Inferior parietal cortex (tissue), 1 donor: ENCODE results near the gene STK16.
A peak's percentile ranks its signal among the peaks of the same experiment; 100 is the strongest.
"Not testable (repeated sequence)": the region's sequence is repeated elsewhere in the genome, so short reads cannot be mapped to it uniquely, and the experiment has no call there.

ENCODE experiments used
- DNase-seq: peaks from one replicate; pipeline ENCODE4 v3.0.0-alpha.2; 2016; ENCODE audit errors: extremely low spot score

Gene STK16

DNA sequence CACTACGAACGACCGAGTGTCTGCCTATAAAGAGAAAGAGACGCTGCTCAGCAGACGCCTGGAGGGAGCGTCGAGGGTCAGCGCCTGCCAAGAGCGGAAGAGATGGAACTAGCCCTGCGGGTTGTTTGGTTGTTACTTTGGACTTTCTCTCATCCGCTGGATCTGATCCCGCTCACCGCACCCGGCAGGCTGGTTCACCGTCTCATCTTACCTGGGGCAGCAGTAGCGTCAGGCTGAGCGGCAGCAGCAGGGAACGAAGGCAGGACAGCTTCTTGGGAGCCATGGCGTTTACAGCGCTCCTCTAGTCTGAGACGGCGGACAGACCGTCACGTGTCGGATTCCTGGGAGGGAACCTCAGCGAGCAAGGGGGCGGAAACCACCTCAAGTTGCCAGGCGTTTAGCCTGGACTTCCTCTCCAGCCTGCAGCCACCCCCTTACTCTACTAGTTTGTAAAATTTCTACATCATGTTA, 2.0 kb upstream of the STK16 start:
- DNase-seq, result no peak

DNA sequence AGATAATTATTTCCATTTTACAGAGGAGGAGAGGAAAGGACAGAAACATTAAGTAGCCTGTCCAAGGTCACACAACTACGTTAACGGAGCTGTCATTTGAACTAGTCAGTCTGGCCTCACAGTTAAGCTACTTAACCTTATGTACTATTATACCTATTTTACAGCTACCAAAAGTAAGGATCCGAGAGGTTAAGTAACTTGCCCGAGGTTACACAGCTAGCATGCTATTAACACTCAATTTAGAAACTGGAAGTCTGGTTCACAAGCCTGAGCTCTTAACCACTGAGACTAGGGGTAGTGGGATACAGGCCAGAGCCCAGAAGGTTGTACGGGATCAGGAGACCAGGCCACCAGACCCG, 511 bp upstream of the STK16 start:
- DNase-seq, result no peak

DNA sequence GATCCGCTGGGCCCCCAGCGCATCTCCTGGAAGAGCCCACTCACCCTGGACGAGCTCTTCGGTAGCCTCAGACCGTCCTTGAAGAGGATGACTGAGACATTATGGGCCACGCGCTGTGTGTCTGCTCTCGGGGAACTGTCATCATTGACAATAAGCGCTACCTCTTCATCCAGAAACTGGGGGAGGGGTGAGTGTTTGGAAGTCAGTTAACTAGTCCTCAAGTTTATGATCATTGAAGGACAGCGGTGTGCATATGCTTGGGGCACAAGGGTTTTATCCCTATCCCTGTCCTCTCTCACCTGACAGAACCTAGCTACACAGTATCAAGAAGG, 586 bp downstream of the STK16 start:
- DNase-seq, result no peak

DNA sequence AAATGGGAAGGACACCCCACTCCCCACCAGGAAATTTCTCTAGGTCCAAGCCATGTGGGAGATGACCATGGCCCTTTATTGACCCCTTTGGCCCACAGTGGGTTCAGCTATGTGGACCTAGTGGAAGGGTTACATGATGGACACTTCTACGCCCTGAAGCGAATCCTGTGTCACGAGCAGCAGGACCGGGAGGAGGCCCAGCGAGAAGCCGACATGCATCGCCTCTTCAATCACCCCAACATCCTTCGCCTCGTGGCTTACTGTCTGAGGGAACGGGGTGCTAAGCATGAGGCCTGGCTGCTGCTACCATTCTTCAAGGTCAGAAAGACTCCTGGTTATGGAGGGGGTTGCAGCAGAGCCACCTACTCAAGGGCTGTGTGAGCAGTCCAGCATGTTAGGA, 1.3 kb downstream of the STK16 start:
- DNase-seq, result no peak

GRCh38 chr2:219247678-219248642, 2.7 kb downstream of the STK16 start:
- no peak for DNase-seq

- DNase-seq, result no peak
These were observed 3.5 kb downstream of the STK16 start for GRCh38 chr2:219248845-219249202.

DNA sequence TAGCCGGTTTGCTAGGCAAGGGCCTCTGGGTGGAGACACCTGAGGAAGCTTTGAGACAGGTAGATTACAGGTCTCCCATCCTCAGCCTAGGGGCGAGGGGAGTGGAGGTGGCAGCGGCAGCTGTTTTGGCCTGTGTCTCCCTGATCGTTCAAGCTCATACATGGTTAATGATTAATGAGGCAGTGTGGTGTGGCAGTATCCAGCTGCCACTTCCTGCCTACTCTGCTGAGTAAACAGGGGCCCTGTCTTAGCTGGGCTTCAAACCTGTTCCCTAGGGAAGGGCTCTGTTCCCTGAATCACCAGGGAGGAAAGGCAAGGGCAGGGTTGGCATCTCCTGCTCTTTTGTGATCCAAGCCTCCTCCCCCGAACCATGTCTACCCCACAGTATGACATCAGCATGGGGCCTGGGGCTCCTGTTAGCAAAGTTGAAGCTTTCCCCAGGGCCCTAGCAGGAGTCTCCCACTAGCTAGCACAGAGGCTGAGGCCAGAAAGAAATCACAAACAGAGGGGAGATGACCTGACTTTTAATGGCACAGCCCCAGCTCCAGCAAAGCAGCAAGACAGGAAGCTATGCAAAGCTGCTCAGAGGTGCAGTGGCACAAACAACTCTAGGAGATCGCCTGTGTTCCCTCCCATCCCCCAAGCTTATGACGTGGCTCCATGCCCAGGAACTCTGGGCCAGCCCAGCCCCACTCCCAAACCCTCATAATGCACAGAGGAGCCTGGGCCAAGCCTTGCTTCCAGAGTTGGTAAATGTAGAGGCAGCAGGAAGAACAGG, 4.1 kb downstream of the STK16 start:
- DNase-seq, result peak; percentile 45

GRCh38 chr2:219250049-219250781, 4.9 kb downstream of the STK16 start:
- DNase-seq, result no peak

DNA sequence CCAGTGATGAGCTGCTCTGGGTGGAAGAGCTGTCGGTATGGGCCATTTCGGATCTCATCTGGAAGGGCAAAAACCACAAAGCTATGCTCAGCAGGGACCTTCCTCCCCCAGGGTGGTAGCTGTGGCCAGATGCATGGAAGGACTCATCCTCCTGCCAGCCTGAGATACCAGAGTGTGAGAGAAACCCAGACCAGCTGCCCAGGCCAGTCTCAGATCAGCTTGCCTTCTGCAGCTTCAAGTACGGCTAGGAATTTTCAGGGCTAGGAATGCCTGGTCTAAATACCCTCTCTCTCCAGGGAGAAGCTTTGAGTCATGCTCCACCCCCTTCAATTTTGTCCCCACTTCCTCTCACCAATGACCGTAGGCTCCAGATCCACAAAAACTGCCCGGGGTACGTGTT, 6.4 kb downstream of the STK16 start:
- DNase-seq, result no peak

DNA sequence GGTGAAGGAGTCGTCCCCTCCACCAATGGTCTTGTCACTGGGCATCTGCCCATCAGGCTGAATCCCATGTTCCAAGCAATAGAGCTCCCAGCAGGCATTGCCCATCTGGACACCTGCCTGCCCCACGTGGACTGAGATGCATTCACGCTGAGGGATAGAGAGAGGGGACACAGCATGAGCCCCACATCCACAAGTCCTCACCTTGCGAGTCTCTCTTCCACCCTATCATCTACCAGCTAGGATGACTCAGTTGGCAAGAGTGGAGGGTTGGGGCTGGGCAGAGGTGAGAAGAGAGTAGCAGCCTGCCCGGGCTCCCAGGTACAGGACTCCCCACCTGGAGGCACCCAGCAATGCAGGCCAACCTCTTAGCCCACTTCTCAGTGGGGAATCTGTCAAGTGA, 6.8 kb downstream of the STK16 start:
- DNase-seq, result no peak

- DNase-seq, result no peak
These were observed 7.3 kb downstream of the STK16 start for GRCh38 chr2:219252570-219252899.

DNA sequence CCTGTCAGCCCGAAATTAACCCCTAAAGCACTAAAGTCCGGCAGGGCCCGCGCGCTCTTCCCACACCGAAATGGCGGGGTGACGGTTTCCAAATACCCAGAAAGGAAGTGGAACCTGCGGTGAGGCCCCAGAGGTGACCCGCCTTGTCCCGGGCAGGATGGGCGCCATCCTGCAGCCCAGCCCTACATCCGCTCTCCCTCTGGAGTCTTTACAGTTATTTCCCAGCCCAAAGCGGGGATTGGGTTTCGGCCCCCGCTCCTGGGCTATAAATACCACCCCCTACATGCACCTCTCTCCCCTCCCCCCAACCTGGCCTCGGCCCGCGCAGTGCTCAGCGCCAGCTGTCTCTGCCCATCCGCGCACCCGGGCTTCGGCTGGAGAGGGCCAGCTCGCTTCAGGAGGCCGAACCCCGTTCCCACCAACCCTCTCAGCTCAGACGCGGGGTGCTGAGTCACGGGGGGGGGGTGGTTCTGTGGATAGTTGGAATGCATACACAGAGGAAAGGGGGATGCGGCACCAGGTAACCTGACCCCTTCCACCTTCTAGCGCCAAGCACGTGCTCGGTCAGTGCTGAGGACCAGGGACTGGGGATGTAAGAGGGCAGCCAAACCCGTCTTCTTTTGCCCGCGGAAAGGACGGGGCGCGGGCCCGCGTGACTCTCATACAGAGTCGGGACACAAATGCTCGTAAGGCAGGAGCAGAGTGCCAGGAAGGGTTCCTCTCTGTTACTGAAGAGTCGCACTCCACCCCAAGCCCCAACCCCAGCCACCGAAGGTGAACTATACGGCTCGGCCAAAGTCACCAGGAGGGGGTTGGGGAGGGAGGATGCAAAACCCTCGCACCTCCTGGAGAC, 7.8 kb downstream of the STK16 start, which contains the start of gene TUBA4B:
Gene TUBA4B (plus strand): TSS at position 344 of the 853 bp plus-strand sequence. CDS start 165 bp downstream, at position 509.
- DNase-seq, result peak; percentile 4

- peak; percentile 77 for DNase-seq
These were observed 8.7 kb downstream of the STK16 start, which contains the start of gene TUBA4A for GRCh38 chr2:219253753-219254589. Gene TUBA4A, minus strand, starts transcription at chr2:219253918. Its CDS starts 60 bp downstream, at chr2:219253858.

DNA sequence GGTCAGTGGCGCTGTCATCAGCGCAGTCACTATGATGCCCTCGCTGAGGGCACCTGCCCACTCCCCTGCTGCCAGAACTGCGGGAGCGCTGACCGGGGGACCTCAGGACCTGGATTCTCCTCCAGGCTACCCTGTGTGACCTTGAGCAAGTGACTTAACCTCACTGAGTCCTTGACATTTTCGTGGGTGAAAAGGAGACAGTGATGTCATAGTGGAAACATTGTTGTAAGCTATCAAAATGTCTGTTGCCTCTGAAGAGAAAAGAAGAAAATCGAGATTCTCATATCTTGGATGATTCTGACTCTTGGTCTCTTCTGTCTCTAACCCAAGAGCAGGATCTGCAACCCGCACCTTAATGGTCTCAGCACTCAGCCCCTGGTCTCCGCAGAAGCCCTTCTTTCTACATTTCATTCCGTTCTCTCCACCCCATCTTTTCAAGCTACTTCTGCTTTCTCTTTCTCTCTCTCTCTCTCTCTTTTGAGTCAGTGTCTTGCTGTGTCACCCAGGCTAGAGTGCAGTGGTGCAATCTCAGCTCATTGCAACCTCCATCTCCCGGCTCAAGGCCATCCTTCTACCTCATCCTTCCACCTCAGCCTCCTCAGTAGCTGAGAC, 9.4 kb downstream of the STK16 start:
- peak; percentile 25 for DNase-seq

GRCh38 chr2:219258942-219259341, 13.7 kb downstream of the STK16 start:
- DNase-seq, result not testable (repeated sequence)

- peak; percentile 34 for DNase-seq
These were observed 16.0 kb downstream of the STK16 start for GRCh38 chr2:219261024-219261855.

DNA sequence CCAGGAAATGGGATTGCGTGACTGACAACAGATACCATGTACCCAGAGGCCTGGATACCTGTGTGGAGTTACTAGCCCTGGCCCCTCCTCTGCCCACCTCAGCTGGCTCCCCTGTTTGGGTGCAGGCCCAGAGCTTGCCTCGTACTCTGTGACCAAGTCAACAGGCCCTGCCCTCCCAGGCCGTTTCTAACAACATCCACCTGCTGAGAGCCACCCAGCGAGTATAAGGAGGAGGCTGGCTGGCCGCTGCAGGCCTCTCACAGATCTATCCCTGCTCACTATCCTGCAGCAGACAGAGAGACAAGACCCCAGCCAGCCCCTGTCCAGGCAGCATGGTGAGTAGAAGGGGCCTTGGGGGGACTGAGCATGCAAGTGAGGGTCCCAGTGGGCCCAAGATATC, 21.0 kb downstream of the STK16 start:
- no peak for DNase-seq

- no peak for DNase-seq
These were observed 21.6 kb downstream of the STK16 start for GRCh38 chr2:219266886-219267285.

DNA sequence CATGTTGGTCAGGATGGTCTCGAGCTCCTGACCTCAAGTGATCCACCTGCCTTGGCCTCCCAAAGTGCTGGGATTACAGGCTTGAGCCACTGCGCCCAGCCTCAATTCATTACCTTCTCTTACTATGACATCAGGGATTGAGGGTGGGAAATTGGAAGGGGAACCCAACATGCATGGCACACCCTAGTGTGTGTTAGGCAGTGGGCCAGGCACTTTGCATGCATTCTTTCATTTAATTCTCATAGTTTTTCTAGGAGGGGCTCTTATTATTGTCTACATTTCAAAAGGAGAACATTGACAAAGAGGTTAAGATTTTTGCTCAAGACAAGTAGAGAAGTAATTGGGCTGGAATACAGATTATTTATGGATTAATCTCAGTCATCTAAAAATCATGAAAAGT, 23.0 kb downstream of the STK16 start:
- no peak for DNase-seq
